Endothelial cell of umbilical vein (primary cell): ENCODE results near the gene DENND1A. TPM values are rescaled to one million over a fixed set of nuclear protein-coding genes. Genes with fewer than 3 reads are reported as not detected.

Experiments
- BruUV-seq: library from RNA; stranded (reverse); fragments of 400-500 nt; replicated peaks from 2 replicates; lab custom pipeline; 2021; lab: Mats Ljungman, UMichigan
- CTCF ChIA-PET: fragments of 300-600, 350-600 bp; sonication (Branson Sonifier 250); formaldehyde crosslinking; loops from one replicate; lab custom pipeline; 2021; ENCODE audit warnings: antibody characterized with exemption, inconsistent platforms; lab: Charles Lee
- POLR2A ChIA-PET: fragments of 300-600, 350-600 bp; sonication (Branson Sonifier 250); formaldehyde crosslinking; loops from one replicate; lab custom pipeline; 2021; ENCODE audit warnings: antibody characterized with exemption, inconsistent platforms; lab: Charles Lee
- DNase-seq: peaks from one replicate; pipeline ENCODE4 v3.0.0-alpha.2; 2011; ENCODE audit warnings: low read depth, low spot score
- FAIRE-seq: peaks from 2 replicates; lab custom pipeline; 2011; peaks lifted over from hg19 to GRCh38; lab: Jason Lieb, UNC
- H2AFZ ChIP-seq: 2 replicates; pipeline ENCODE4 v1.6.0; 2012; ENCODE audit warnings: low read depth, low read length, control low read depth, inconsistent platforms
- H3K27ac ChIP-seq: 2 replicates; pipeline ENCODE4 v1.5.1; 2011; ENCODE audit warnings: low read depth, mild to moderate bottlenecking, control low read depth, low read length, moderate library complexity; ENCODE audit not compliant: insufficient read depth
- H3K27me3 ChIP-seq, 2 experiments: 2 replicates each; pipeline versions ENCODE4 v1.6.0 to v1.6.1; 2011; ENCODE audit warnings: low read length in 2 of 2, mixed read lengths in 1 of 2; ENCODE audit not compliant: control insufficient read depth in 2 of 2, insufficient read depth in 2 of 2
- H3K36me3 ChIP-seq, 2 experiments: 2 replicates in 1 of 2; 3 replicates in 1 of 2; pipeline ENCODE4 v1.5.1; 2011; ENCODE audit warnings: low read length in 2 of 2, mild to moderate bottlenecking in 1 of 2, moderate library complexity in 1 of 2; ENCODE audit not compliant: control insufficient read depth in 2 of 2, insufficient read depth in 2 of 2; ENCODE audit errors: extremely low read depth in 1 of 2
- H3K4me1 ChIP-seq: 3 replicates; pipeline ENCODE4 v1.5.1; 2011; ENCODE audit warnings: mild to moderate bottlenecking, low read length; ENCODE audit not compliant: control insufficient read depth, insufficient read depth; ENCODE audit errors: extremely low read depth
- H3K4me2 ChIP-seq: 2 replicates; pipeline ENCODE4 v1.6.1; 2011; ENCODE audit warnings: low read length, control low read depth, mixed read lengths; ENCODE audit not compliant: insufficient read depth
- H3K4me3 ChIP-seq, 3 experiments: fragments of 200-600 bp in 1 of 3; sonication (generic), shearing (Covaris generic) in 1 of 3; replicated peaks in 1 of 3; 2 replicates each; pipeline ENCODE4 v1.5.1; 2011 to 2016; ENCODE audit warnings: control low read depth in 3 of 3, low read length in 3 of 3, mild to moderate bottlenecking in 2 of 3, inconsistent platforms in 1 of 3, low read depth in 1 of 3, moderate library complexity in 1 of 3; ENCODE audit not compliant: insufficient read depth in 1 of 3
- H3K79me2 ChIP-seq: 2 replicates; pipeline ENCODE4 v1.6.0; 2012; ENCODE audit warnings: low read length, inconsistent platforms; ENCODE audit not compliant: control insufficient read depth, insufficient read depth
- H3K9ac ChIP-seq: replicated peaks from 2 replicates; pipeline ENCODE3; 2011; ENCODE audit warnings: low read length, control low read depth; ENCODE audit not compliant: insufficient read depth; ENCODE audit errors: extremely low read depth
- H3K9me1 ChIP-seq: replicated peaks from 3 replicates; pipeline ENCODE4 v1.6.0; 2011; ENCODE audit warnings: mild to moderate bottlenecking, low read length; ENCODE audit not compliant: control insufficient read depth, insufficient read depth; ENCODE audit errors: extremely low read depth
- H3K9me3 ChIP-seq: replicated peaks from 2 replicates; pipeline ENCODE4 v1.5.1; 2012; ENCODE audit warnings: low read length, inconsistent platforms; ENCODE audit not compliant: control insufficient read depth, insufficient read depth
- H4K20me1 ChIP-seq: replicated peaks from 2 replicates; pipeline ENCODE3; 2011; ENCODE audit warnings: mild to moderate bottlenecking, low read length; ENCODE audit not compliant: control insufficient read depth, insufficient read depth; ENCODE audit errors: extremely low read depth
- EZH2 ChIP-seq: IDR thresholded peaks from 2 replicates; pipeline ENCODE4 v1.6.1; 2012; ENCODE audit warnings: borderline replicate concordance, low read depth, mild to moderate bottlenecking, moderate library complexity, low read length, inconsistent platforms; ENCODE audit not compliant: severe bottlenecking
- FOS ChIP-seq: IDR thresholded peaks from 2 replicates; pipeline ENCODE4 v1.6.1; 2011; ENCODE audit warnings: mild to moderate bottlenecking, low read length, moderate library complexity, borderline replicate concordance; ENCODE audit not compliant: insufficient read depth
- GATA2 ChIP-seq: IDR thresholded peaks from 2 replicates; pipeline ENCODE4 v1.7.0; 2011; ENCODE audit warnings: low read depth, mild to moderate bottlenecking, moderate library complexity, mixed read lengths, low read length; ENCODE audit not compliant: insufficient read length, insufficient read depth
- JUN ChIP-seq: IDR thresholded peaks from 2 replicates; pipeline ENCODE4 v1.6.1; 2011; ENCODE audit warnings: borderline replicate concordance, low read depth; ENCODE audit not compliant: insufficient read length, insufficient read depth
- MYC ChIP-seq: IDR thresholded peaks from one replicate; pipeline ENCODE4 v1.6.1; 2011; ENCODE audit warnings: mild to moderate bottlenecking, low read depth, low read length
- POLR2A ChIP-seq: IDR thresholded peaks from 2 replicates; pipeline ENCODE4 v1.6.1; 2012; ENCODE audit warnings: low read depth, mild to moderate bottlenecking, control low read depth, low read length
- POLR2AphosphoS5 ChIP-seq: IDR thresholded peaks from 2 replicates; pipeline ENCODE4 v1.6.1; 2012; ENCODE audit warnings: low read depth, mild to moderate bottlenecking, control low read depth, low read length, moderate library complexity; ENCODE audit not compliant: insufficient read depth
- dilution Hi-C: fragments of 300-500 bp; cut with MboI; formaldehyde crosslinking; loops from one replicate; pipeline ENCODE4 v1.15.0; 2019; ENCODE audit warnings: low sequenced_read_pairs; ENCODE audit not compliant: extremely low pct_ligation_motif_present
- intact Hi-C: fragments of 100-400 bp; cut with micrococcal nuclease; formaldehyde crosslinking; loops from one replicate; pipeline ENCODE4 v1.10.0; 2022
- polyA plus RNA-seq, 4 experiments: library from polyadenylated mRNA; depleted of rRNA in 3 of 4; stranded (reverse) in 3 of 4; unstranded in 1 of 4; fragments of >200 nt; gene quantifications; 2 replicates each; pipeline versions ENCODE4 v1.2.1 to v1.2.3, GENCODE V29; 2011 to 2012; ENCODE audit warnings: missing spikeins in 1 of 4
- total RNA-seq: library from RNA; stranded (reverse); gene quantifications from 2 replicates; pipeline ENCODE4 v1.2.3, GENCODE V29; 2021
- TF ChIP-seq, protein P1 (sequence below): IDR thresholded peaks from 2 replicates; pipeline ENCODE4 v1.6.1; 2011; ENCODE audit not compliant: insufficient read depth, insufficient read length
- TF ChIP-seq, protein P2 (sequence below), 2 donors: IDR thresholded peaks; 1 replicate in 1 of 2; 2 replicates in 1 of 2; pipeline ENCODE4 v1.5.1; 2011; ENCODE audit warnings: low read length in 2 of 2, mild to moderate bottlenecking in 2 of 2, moderate library complexity in 2 of 2, control low read depth in 1 of 2, inconsistent platforms in 1 of 2, low read depth in 1 of 2; ENCODE audit not compliant: insufficient read depth in 1 of 2; ENCODE audit errors: extremely low read depth in 1 of 2

Gene DENND1A
- total and polyA plus RNA-seq, 2 donors (not counting 3 experiments of a cell fraction or from before 2014, with no cell fraction given) = 18.5 to 24.5 TPM

DNA sequence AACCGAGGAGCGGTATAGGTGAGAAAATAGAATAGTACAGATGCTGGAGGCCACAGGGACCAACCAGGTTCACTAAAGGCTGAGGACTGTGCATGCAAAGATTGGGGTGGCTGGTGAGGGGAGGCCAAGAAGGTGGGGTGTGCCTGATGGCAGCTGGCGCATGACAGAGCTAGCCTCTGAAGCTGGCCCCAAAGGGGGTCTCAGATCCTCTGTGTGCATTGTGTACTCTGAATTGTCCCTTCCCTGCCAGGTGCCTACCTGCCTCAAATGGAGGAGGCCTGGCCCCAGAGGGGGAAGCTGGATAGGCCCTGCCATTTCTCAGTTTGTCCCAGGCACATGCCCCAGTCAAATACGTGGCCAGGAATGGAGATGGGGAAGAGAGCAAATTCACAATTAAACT, 510.8 kb downstream of the DENND1A start:
- BruUV-seq = no TSS peak
- no peaks in the 10 kb centered on the region for H4K20me1 ChIP-seq
- TF ChIP-seq POLR2AphosphoS5 (no peak), EZH2 (no peak), JUN (no peak)
- TF ChIP-seq, protein P1, sequence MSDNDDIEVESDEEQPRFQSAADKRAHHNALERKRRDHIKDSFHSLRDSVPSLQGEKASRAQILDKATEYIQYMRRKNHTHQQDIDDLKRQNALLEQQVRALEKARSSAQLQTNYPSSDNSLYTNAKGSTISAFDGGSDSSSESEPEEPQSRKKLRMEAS = no peak
- TF ChIP-seq, protein P2, sequence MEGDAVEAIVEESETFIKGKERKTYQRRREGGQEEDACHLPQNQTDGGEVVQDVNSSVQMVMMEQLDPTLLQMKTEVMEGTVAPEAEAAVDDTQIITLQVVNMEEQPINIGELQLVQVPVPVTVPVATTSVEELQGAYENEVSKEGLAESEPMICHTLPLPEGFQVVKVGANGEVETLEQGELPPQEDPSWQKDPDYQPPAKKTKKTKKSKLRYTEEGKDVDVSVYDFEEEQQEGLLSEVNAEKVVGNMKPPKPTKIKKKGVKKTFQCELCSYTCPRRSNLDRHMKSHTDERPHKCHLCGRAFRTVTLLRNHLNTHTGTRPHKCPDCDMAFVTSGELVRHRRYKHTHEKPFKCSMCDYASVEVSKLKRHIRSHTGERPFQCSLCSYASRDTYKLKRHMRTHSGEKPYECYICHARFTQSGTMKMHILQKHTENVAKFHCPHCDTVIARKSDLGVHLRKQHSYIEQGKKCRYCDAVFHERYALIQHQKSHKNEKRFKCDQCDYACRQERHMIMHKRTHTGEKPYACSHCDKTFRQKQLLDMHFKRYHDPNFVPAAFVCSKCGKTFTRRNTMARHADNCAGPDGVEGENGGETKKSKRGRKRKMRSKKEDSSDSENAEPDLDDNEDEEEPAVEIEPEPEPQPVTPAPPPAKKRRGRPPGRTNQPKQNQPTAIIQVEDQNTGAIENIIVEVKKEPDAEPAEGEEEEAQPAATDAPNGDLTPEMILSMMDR (IDR thresholded peaks at IDR 0.05; ENCODE audit: extremely low read depth in 1 of 2, insufficient read depth in 1 of 2, low read depth in 1 of 2, low read length in 2 of 2) = no peak
- ChIA-PET CTCF (no interaction called here), POLR2A (no interaction called here)
- H3K9me3 ChIP-seq = no peaks in the 10 kb centered on the region
- H3K36me3 ChIP-seq = no peaks in the 10 kb centered on the region
- H3K4me2 ChIP-seq = no peak overlapping the region
- no peaks in the 10 kb centered on the region for H3K9me1 ChIP-seq
- intact Hi-C loops = no loop called here
- H3K9ac ChIP-seq = no peak overlapping the region
- FAIRE-seq (no peak), DNase-seq (no peak)
- no peak overlapping the region for H2AFZ ChIP-seq
- H3K4me3 ChIP-seq = no peak overlapping the region
- no peaks in the 10 kb centered on the region for H3K79me2 ChIP-seq
- H3K4me1 ChIP-seq = no peaks in the 10 kb centered on the region
- dilution Hi-C loops = no loop called here
- H3K27me3 ChIP-seq = no peaks in the 10 kb centered on the region
- H3K27ac ChIP-seq = no peak overlapping the region

DNA sequence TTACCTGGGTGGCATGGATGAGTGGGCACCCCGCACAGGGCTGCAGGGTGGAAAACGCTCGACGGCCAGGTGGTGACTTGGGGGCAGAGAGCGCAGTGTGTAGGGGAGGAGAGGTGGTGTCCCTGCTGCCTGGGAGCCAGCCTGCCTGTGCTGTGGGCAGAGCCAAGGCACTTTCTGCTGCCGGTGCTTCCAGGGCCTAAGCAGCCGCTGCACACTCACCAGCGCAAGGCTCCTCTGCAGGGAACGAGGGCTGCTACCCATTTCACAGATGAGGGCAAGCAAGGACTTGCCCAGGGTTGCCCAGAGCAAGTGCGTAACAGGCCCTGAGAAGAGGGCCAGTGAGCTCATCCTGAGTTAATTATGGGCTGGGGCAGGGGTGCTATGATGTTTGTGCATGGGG, 511.4 kb downstream of the DENND1A start:
- Histone ChIP-seq H3K4me3 (no peak overlapping the region), H2AFZ (no peak overlapping the region), H3K27me3 (no peaks in the 10 kb centered on the region), H3K27ac (no peak overlapping the region), H3K9me1 (no peaks in the 10 kb centered on the region), H3K9ac (no peak overlapping the region), H3K4me2 (no peak overlapping the region), H4K20me1 (no peaks in the 10 kb centered on the region), H3K9me3 (no peaks in the 10 kb centered on the region), H3K79me2 (no peaks in the 10 kb centered on the region), H3K4me1 (no peaks in the 10 kb centered on the region), H3K36me3 (no peaks in the 10 kb centered on the region)
- ChIA-PET POLR2A (no interaction called here), CTCF (interaction anchor here (1.1 kb wide), 1 partner anchor 9 kb away, joined by 3 read pairs; no protein-coding TSS in a partner anchor)
- TF ChIP-seq POLR2AphosphoS5 = no peak
- no peak for TF ChIP-seq GATA2
- TF ChIP-seq JUN = no peak
- TF ChIP-seq, protein P1 = no peak
- no peak for TF ChIP-seq MYC
- TF ChIP-seq FOS = no peak
- TF ChIP-seq, protein P2 (IDR thresholded peaks at IDR 0.05; ENCODE audit: extremely low read depth in 1 of 2, insufficient read depth in 1 of 2, low read depth in 1 of 2, low read length in 2 of 2) = no peak
- no peak for TF ChIP-seq POLR2A
- no peak for TF ChIP-seq EZH2
- no peak for FAIRE-seq
- intact Hi-C loops = no loop called here
- no TSS peak for BruUV-seq
- dilution Hi-C loops = no loop called here
- no peak for DNase-seq
